Epithelial cell of proximal tubule (primary cell): ENCODE data around the gene LEKR1. TPM values are rescaled to one million over a fixed set of nuclear protein-coding genes. Genes with fewer than 3 reads are reported as not detected.
"Not testable (repeated sequence)": the region's sequence is repeated elsewhere in the genome, so short reads cannot be mapped to it uniquely, and the experiment has no call there.

Source experiments
- DNase-seq: peaks from one replicate; pipeline ENCODE4 v3.0.0-alpha.2; 2011; ENCODE audit warnings: low read depth
- H3K4me3 ChIP-seq: 2 replicates; pipeline ENCODE4 v1.5.1; 2011; ENCODE audit warnings: low read depth, mild to moderate bottlenecking, low read length
- total RNA-seq: library from RNA; depleted of rRNA; stranded (reverse); fragments of >200 nt; gene quantifications from 2 replicates; pipeline ENCODE4 v1.2.3, GENCODE V29; 2015
- TF ChIP-seq, protein P1 (sequence below): conservative IDR thresholded peaks from 2 replicates; pipeline ENCODE4 v1.5.1; 2012; ENCODE audit warnings: low read depth, mild to moderate bottlenecking, low read length

The LEKR1 gene
- total RNA-seq, 1 donor from 2014 or later, result 0.06 TPM

DNA sequence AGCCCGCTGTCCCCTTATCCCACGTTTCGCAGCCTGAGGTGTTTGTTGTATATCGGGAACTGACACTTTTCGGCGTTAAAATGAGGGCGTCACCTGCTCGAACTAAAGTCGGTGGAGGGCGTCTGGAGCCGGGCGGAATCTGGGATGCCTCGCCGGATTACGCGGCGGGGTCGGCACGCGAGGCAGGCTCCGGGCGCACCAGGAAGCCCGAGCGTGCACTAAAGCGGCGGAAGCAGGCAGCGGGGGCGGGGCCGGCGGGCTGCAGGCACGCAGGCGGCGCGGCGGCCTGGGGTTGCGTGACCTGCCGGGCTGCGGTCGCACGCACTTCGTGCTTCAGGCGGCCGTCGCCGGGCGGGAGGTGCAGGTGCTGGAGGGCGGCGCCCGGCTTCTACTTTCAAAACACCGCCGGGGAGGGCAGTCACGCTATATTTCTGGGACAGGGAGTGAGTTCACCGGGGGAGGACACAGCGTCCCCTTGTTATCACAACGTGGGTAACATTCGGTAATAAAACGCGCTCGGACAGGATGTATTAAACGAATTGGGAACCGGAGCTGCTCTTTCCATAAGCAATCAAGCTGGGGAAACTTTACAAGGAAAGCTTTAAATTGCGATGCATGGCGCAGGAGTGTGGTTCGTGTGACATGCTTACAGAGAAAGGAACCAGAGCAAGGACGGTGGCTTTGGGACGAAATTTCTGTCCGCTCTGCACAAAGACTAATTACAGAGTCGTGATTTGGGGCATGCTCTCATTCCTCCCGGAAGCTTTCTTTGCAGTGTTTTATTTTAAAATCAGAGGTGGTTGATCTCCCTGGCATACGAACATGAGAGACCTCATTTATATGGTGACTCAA is 9.1 kb upstream of the LEKR1 start:
- H3K4me3 ChIP-seq, result peak overlapping the region; percentile 61
- DNase-seq, result no peak
- TF ChIP-seq, protein P1, sequence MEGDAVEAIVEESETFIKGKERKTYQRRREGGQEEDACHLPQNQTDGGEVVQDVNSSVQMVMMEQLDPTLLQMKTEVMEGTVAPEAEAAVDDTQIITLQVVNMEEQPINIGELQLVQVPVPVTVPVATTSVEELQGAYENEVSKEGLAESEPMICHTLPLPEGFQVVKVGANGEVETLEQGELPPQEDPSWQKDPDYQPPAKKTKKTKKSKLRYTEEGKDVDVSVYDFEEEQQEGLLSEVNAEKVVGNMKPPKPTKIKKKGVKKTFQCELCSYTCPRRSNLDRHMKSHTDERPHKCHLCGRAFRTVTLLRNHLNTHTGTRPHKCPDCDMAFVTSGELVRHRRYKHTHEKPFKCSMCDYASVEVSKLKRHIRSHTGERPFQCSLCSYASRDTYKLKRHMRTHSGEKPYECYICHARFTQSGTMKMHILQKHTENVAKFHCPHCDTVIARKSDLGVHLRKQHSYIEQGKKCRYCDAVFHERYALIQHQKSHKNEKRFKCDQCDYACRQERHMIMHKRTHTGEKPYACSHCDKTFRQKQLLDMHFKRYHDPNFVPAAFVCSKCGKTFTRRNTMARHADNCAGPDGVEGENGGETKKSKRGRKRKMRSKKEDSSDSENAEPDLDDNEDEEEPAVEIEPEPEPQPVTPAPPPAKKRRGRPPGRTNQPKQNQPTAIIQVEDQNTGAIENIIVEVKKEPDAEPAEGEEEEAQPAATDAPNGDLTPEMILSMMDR, result no peak

DNA sequence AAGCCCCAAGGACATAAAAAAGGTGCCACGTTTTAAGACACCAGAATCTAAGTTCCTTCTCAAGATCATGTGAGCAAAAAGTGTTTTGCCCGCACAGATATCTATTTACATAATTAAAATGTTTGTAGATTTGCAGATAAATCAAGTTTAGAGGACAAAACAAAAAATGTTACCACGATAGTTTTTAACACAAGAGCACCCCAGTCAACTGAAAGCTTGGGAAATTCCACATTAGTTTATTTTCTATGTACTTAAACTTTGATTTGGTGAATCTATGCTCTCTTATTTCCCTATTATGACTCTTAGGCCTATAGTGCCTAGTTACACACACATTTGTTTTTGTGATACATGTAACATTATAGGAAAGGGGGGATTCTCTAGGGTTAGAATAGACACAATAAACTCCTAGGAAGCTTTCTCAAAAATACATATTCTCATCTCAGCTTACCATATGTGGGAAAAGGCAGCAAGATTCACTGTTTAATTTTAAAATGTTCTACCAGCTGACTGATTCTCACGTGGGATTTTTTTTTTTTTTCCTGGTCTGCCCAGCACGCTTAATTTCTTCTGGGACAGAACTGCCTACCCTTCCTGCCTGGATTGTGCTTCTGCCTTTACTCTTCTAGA is 8.4 kb upstream of the LEKR1 start:
- TF ChIP-seq, protein P1, result no peak
- no peak for DNase-seq
- H3K4me3 ChIP-seq, result peak overlapping the region; percentile 61

DNA sequence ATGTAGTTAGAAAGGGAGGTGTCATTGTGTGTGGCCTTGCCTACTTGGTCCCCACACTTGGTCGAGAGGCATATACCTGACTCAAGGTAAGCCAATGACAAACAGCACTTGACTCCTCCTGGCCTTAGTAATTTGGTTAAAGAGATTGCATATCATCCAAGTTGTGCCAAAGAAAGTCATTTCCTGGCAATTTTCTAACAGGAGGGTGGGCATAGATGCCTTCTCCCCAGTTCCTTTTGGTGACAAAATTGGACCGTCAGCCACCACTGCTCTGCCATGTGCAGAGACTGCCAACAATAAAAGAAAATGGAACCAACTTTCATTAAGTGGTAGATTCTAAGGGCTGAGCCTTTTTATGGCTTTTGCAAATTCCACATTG is 7.9 kb upstream of the LEKR1 start:
- DNase-seq, result no peak
- TF ChIP-seq, protein P1, result no peak
- H3K4me3 ChIP-seq, result no peak overlapping the region

DNA sequence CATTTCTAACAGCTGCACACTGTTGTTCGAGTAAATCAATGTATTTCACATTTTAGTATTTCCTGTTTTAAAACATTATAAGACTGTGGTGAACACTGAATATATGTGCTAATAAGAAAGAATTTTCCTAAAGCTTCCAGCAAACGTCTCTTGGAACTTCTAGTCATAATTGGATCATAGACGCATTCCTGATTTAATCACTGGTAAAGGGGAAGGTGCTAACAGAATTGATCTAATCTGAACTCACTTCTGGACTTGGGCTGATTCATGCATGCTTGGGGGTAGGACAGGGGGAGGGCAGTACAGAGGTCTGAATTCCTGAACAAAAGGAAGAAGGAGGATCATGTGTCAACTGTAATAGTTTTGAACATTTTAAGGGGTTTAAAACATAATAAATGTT is 7.3 kb upstream of the LEKR1 start:
- no peak overlapping the region for H3K4me3 ChIP-seq
- TF ChIP-seq, protein P1, result no peak
- DNase-seq, result no peak

DNA sequence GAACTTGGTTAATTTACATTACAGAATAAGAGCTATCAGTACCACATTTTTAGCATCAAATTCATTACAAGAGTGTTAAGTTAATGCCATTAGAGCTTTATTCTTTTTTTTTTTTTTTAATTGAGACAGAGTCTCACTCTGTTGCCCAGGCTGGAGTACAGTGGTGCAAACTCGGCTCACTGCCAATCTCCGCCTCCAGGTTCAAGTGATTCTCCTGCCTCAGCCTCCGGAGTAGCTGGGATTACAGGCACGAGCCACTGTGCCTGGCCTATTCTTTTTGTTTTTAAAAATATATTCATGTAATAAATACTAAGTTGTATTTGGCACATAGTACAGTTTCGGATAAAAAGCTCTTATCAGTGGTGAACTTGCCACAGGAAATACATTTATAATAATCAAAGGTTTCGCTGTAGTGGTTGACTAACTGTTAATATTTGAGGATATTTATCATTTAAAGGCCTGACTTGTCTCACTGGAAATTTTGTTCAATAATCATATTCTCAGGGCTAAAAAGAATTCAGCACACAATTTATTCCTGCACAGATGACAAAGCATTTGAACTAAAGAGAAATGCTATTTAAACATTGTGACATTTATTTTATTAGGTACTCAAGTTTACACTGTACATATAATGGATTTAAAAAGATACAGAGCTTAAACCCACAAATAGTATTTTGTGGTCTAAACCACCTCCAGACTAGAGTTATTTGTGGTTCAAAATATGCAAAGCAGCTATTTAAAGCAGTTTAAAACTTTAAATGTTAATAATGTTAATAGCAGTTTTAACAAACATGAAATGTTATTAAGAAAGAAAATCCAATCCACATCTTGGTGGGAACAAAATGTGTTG is 6.1 kb upstream of the LEKR1 start:
- no peak for DNase-seq
- TF ChIP-seq, protein P1, result no peak
- H3K4me3 ChIP-seq, result no peak overlapping the region

DNA sequence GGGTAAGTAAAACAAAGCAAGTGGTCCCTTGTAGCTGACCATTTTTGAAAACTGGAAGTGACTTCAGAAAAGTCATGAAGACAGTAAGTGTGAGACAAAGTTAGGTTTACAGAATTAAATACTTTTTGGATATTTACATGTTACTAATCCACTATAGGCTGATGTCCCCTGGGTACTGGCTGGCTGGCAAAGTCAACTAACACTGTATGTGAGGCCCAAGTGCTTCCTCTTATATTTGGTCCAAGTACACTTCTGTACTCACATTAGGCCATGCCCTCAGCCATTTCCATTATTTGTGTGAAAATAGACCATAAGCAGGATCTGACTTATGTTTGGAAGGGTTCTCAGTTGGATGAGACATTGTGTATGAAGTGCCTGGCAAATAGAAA is 5.5 kb upstream of the LEKR1 start:
- no peak overlapping the region for H3K4me3 ChIP-seq
- TF ChIP-seq, protein P1, result no peak

DNA sequence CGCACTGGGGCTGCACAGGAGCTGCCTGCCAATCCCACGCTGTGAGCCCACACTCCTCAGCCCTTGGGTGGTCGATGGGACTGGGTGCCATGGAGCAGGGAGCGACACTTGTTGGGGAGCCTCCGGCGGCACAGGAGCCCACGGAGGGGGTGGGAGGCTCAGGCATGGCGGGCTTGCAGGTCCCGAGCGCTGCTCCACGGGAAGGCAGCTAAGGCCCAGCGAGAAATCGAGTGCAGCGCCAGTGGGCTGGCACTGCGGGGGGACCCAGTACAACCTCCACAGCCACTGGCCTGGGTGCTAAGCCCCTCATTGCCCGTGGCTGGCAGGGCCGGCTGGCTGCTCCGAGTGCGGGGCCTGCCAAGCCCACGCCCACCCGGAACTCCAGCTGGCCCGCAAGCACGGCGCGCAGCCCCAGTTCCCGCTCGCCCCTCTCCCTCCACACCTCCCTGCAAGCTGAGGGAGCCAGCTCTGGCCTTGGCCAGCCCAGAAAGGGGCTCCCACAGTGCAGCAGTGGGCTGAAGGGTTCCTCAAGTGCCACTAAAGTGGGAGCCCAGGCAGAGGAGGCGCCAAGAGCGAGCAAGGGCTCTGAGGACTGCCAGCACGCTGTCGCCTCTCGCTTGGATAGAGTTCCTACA is 3.4 kb upstream of the LEKR1 start:
- not testable (repeated sequence) for H3K4me3 ChIP-seq, DNase-seq

More for the DNA sequence above, 5.5 kb upstream of the LEKR1 start:
- DNase-seq, result no peak
